Loucy (cell line): ENCODE results near the gene UTP14A.

Experiments
- EZH2phosphoT487 ChIP-seq: fragments of 200-600 bp; IDR thresholded peaks from 2 replicates; pipeline ENCODE4 v1.6.1; 2018; ENCODE audit warnings: antibody characterized with exemption, mild to moderate bottlenecking, moderate library complexity, borderline replicate concordance
- TF ChIP-seq, protein P1 (sequence below): fragments of 200-600 bp; sonication (generic); conservative IDR thresholded peaks from 2 replicates; pipeline ENCODE4 v1.5.1; 2014; ENCODE audit warnings: mild to moderate bottlenecking, antibody characterized with exemption, low read length

DNA sequence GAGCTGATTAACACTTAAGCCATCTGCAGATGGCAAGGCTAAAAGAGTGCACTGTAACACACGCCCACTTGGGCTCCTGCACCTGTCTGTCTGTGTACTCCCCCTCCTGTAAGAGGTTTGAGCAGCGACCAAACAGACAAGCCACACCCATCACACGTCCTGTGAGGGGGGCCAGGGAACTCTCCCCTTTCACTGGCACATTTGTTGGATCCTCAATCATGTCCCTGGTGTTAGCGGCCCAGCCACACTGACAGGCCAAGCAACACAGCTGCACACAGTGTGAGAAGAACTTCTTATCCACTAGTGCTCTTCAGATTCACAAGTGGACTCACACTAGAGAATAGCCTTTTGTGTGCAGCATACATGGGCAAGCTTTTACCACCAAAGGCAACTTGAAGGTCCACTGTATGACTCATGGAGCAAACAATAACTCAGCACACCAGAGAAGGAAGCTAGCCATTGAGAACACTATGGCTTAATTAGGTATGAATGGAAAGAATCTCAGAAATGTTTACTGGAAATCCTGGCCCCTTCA lies 29.1 kb upstream of the UTP14A start:
- TF ChIP-seq, protein P1, sequence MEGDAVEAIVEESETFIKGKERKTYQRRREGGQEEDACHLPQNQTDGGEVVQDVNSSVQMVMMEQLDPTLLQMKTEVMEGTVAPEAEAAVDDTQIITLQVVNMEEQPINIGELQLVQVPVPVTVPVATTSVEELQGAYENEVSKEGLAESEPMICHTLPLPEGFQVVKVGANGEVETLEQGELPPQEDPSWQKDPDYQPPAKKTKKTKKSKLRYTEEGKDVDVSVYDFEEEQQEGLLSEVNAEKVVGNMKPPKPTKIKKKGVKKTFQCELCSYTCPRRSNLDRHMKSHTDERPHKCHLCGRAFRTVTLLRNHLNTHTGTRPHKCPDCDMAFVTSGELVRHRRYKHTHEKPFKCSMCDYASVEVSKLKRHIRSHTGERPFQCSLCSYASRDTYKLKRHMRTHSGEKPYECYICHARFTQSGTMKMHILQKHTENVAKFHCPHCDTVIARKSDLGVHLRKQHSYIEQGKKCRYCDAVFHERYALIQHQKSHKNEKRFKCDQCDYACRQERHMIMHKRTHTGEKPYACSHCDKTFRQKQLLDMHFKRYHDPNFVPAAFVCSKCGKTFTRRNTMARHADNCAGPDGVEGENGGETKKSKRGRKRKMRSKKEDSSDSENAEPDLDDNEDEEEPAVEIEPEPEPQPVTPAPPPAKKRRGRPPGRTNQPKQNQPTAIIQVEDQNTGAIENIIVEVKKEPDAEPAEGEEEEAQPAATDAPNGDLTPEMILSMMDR: no peak
- TF ChIP-seq EZH2phosphoT487: no peak
